Endothelial cell of umbilical vein (primary cell): ENCODE results near the gene SH3PXD2A. TPM values are rescaled to one million over a fixed set of nuclear protein-coding genes. Genes with fewer than 3 reads are reported as not detected.

Experiments used
- BruUV-seq: library from RNA; stranded (reverse); fragments of 400-500 nt; replicated peaks from 2 replicates; lab custom pipeline; 2021; lab: Mats Ljungman, UMichigan
- CTCF ChIA-PET: fragments of 300-600, 350-600 bp; sonication (Branson Sonifier 250); formaldehyde crosslinking; loops from one replicate; lab custom pipeline; 2021; ENCODE audit warnings: antibody characterized with exemption, inconsistent platforms; lab: Charles Lee
- POLR2A ChIA-PET: fragments of 300-600, 350-600 bp; sonication (Branson Sonifier 250); formaldehyde crosslinking; loops from one replicate; lab custom pipeline; 2021; ENCODE audit warnings: antibody characterized with exemption, inconsistent platforms; lab: Charles Lee
- DNase-seq: peaks from one replicate; pipeline ENCODE4 v3.0.0-alpha.2; 2011; ENCODE audit warnings: low read depth, low spot score
- FAIRE-seq: peaks from 2 replicates; lab custom pipeline; 2011; peaks lifted over from hg19 to GRCh38; lab: Jason Lieb, UNC
- H2AFZ ChIP-seq: 2 replicates; pipeline ENCODE4 v1.6.0; 2012; ENCODE audit warnings: low read depth, low read length, control low read depth, inconsistent platforms
- H3K27ac ChIP-seq: 2 replicates; pipeline ENCODE4 v1.5.1; 2011; ENCODE audit warnings: low read depth, mild to moderate bottlenecking, control low read depth, low read length, moderate library complexity; ENCODE audit not compliant: insufficient read depth
- H3K27me3 ChIP-seq, 2 experiments: 2 replicates each; pipeline versions ENCODE4 v1.6.0 to v1.6.1; 2011; ENCODE audit warnings: low read length in 2 of 2, mixed read lengths in 1 of 2; ENCODE audit not compliant: control insufficient read depth in 2 of 2, insufficient read depth in 2 of 2
- H3K36me3 ChIP-seq, 2 experiments: 2 replicates in 1 of 2; 3 replicates in 1 of 2; pipeline ENCODE4 v1.5.1; 2011; ENCODE audit warnings: low read length in 2 of 2, mild to moderate bottlenecking in 1 of 2, moderate library complexity in 1 of 2; ENCODE audit not compliant: control insufficient read depth in 2 of 2, insufficient read depth in 2 of 2; ENCODE audit errors: extremely low read depth in 1 of 2
- H3K4me1 ChIP-seq: 3 replicates; pipeline ENCODE4 v1.5.1; 2011; ENCODE audit warnings: mild to moderate bottlenecking, low read length; ENCODE audit not compliant: control insufficient read depth, insufficient read depth; ENCODE audit errors: extremely low read depth
- H3K4me2 ChIP-seq: 2 replicates; pipeline ENCODE4 v1.6.1; 2011; ENCODE audit warnings: low read length, control low read depth, mixed read lengths; ENCODE audit not compliant: insufficient read depth
- H3K4me3 ChIP-seq, 3 experiments: fragments of 200-600 bp in 1 of 3; sonication (generic), shearing (Covaris generic) in 1 of 3; replicated peaks in 1 of 3; 2 replicates each; pipeline ENCODE4 v1.5.1; 2011 to 2016; ENCODE audit warnings: control low read depth in 3 of 3, low read length in 3 of 3, mild to moderate bottlenecking in 2 of 3, inconsistent platforms in 1 of 3, low read depth in 1 of 3, moderate library complexity in 1 of 3; ENCODE audit not compliant: insufficient read depth in 1 of 3
- H3K79me2 ChIP-seq: 2 replicates; pipeline ENCODE4 v1.6.0; 2012; ENCODE audit warnings: low read length, inconsistent platforms; ENCODE audit not compliant: control insufficient read depth, insufficient read depth
- H3K9ac ChIP-seq: replicated peaks from 2 replicates; pipeline ENCODE3; 2011; ENCODE audit warnings: low read length, control low read depth; ENCODE audit not compliant: insufficient read depth; ENCODE audit errors: extremely low read depth
- H3K9me1 ChIP-seq: replicated peaks from 3 replicates; pipeline ENCODE4 v1.6.0; 2011; ENCODE audit warnings: mild to moderate bottlenecking, low read length; ENCODE audit not compliant: control insufficient read depth, insufficient read depth; ENCODE audit errors: extremely low read depth
- H3K9me3 ChIP-seq: replicated peaks from 2 replicates; pipeline ENCODE4 v1.5.1; 2012; ENCODE audit warnings: low read length, inconsistent platforms; ENCODE audit not compliant: control insufficient read depth, insufficient read depth
- H4K20me1 ChIP-seq: replicated peaks from 2 replicates; pipeline ENCODE3; 2011; ENCODE audit warnings: mild to moderate bottlenecking, low read length; ENCODE audit not compliant: control insufficient read depth, insufficient read depth; ENCODE audit errors: extremely low read depth
- FOS ChIP-seq: IDR thresholded peaks from 2 replicates; pipeline ENCODE4 v1.6.1; 2011; ENCODE audit warnings: mild to moderate bottlenecking, low read length, moderate library complexity, borderline replicate concordance; ENCODE audit not compliant: insufficient read depth
- GATA2 ChIP-seq: IDR thresholded peaks from 2 replicates; pipeline ENCODE4 v1.7.0; 2011; ENCODE audit warnings: low read depth, mild to moderate bottlenecking, moderate library complexity, mixed read lengths, low read length; ENCODE audit not compliant: insufficient read length, insufficient read depth
- JUN ChIP-seq: IDR thresholded peaks from 2 replicates; pipeline ENCODE4 v1.6.1; 2011; ENCODE audit warnings: borderline replicate concordance, low read depth; ENCODE audit not compliant: insufficient read length, insufficient read depth
- MYC ChIP-seq: IDR thresholded peaks from one replicate; pipeline ENCODE4 v1.6.1; 2011; ENCODE audit warnings: mild to moderate bottlenecking, low read depth, low read length
- POLR2A ChIP-seq: IDR thresholded peaks from 2 replicates; pipeline ENCODE4 v1.6.1; 2012; ENCODE audit warnings: low read depth, mild to moderate bottlenecking, control low read depth, low read length
- POLR2AphosphoS5 ChIP-seq: IDR thresholded peaks from 2 replicates; pipeline ENCODE4 v1.6.1; 2012; ENCODE audit warnings: low read depth, mild to moderate bottlenecking, control low read depth, low read length, moderate library complexity; ENCODE audit not compliant: insufficient read depth
- dilution Hi-C: fragments of 300-500 bp; cut with MboI; formaldehyde crosslinking; loops from one replicate; pipeline ENCODE4 v1.15.0; 2019; ENCODE audit warnings: low sequenced_read_pairs; ENCODE audit not compliant: extremely low pct_ligation_motif_present
- intact Hi-C: fragments of 100-400 bp; cut with micrococcal nuclease; formaldehyde crosslinking; loops from one replicate; pipeline ENCODE4 v1.10.0; 2022
- polyA plus RNA-seq, 4 experiments: library from polyadenylated mRNA; depleted of rRNA in 3 of 4; stranded (reverse) in 3 of 4; unstranded in 1 of 4; fragments of >200 nt; gene quantifications; 2 replicates each; pipeline versions ENCODE4 v1.2.1 to v1.2.3, GENCODE V29; 2011 to 2012; ENCODE audit warnings: missing spikeins in 1 of 4
- total RNA-seq: library from RNA; stranded (reverse); gene quantifications from 2 replicates; pipeline ENCODE4 v1.2.3, GENCODE V29; 2021
- TF ChIP-seq, protein P1 (sequence below), 2 donors: IDR thresholded peaks; 1 replicate in 1 of 2; 2 replicates in 1 of 2; pipeline ENCODE4 v1.5.1; 2011; ENCODE audit warnings: low read length in 2 of 2, mild to moderate bottlenecking in 2 of 2, moderate library complexity in 2 of 2, control low read depth in 1 of 2, inconsistent platforms in 1 of 2, low read depth in 1 of 2; ENCODE audit not compliant: insufficient read depth in 1 of 2; ENCODE audit errors: extremely low read depth in 1 of 2

The SH3PXD2A gene
- total and polyA plus RNA-seq, 2 donors (not counting 3 experiments of a cell fraction or from before 2014, with no cell fraction given) = 1.4 to 5.1 TPM

DNA sequence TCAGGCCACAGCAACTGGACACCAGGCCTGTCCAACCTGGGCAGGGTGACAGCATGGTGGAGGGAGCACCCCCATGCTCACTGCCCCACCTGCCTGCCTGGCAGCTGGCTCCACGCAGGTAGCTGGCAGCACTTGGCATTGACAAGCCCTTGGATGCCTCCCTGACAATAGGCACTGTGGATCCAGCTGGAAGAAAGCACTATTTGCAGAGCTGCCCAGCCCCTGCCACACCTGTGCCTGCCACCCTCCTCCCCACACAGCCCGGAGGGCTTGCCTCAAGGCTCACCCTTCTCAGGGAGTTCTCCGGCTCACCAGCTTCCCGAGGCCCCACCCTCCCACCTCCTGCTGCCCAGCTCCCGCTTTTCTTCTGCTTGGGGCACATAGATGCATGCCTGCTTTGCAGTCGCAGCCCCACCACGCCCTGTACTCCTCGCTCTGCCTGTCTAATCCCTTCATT, 201.8 kb downstream of the SH3PXD2A start:
- Histone ChIP-seq H3K9ac (no peak overlapping the region), H3K36me3 (no peaks in the 10 kb centered on the region), H3K79me2 (no peaks in the 10 kb centered on the region), H3K4me3 (no peak overlapping the region), H3K27me3 (no peaks in the 10 kb centered on the region), H3K4me2 (no peak overlapping the region), H4K20me1 (no peaks in the 10 kb centered on the region), H2AFZ (no peak overlapping the region), H3K4me1 (no peaks in the 10 kb centered on the region), H3K9me1 (no peaks in the 10 kb centered on the region), H3K9me3 (no peaks in the 10 kb centered on the region), H3K27ac (no peak overlapping the region)
- no peak for FAIRE-seq
- no peak for DNase-seq
- TF ChIP-seq GATA2 = no peak
- TF ChIP-seq FOS = no peak
- no peak for TF ChIP-seq MYC
- TF ChIP-seq POLR2AphosphoS5 = no peak
- TF ChIP-seq, protein P1, sequence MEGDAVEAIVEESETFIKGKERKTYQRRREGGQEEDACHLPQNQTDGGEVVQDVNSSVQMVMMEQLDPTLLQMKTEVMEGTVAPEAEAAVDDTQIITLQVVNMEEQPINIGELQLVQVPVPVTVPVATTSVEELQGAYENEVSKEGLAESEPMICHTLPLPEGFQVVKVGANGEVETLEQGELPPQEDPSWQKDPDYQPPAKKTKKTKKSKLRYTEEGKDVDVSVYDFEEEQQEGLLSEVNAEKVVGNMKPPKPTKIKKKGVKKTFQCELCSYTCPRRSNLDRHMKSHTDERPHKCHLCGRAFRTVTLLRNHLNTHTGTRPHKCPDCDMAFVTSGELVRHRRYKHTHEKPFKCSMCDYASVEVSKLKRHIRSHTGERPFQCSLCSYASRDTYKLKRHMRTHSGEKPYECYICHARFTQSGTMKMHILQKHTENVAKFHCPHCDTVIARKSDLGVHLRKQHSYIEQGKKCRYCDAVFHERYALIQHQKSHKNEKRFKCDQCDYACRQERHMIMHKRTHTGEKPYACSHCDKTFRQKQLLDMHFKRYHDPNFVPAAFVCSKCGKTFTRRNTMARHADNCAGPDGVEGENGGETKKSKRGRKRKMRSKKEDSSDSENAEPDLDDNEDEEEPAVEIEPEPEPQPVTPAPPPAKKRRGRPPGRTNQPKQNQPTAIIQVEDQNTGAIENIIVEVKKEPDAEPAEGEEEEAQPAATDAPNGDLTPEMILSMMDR (IDR thresholded peaks at IDR 0.05; ENCODE audit: extremely low read depth in 1 of 2, insufficient read depth in 1 of 2, low read depth in 1 of 2, low read length in 2 of 2) = no peak
- TF ChIP-seq JUN = no peak
- no peak for TF ChIP-seq POLR2A
- ChIA-PET CTCF (no interaction called here), POLR2A (no interaction called here)
- intact Hi-C loops (no loop called here), dilution Hi-C loops (no loop called here)
- no TSS peak for BruUV-seq
